ENCODE data around the gene ATP2B3. TPM values are rescaled to one million over a fixed set of nuclear protein-coding genes. Genes with fewer than 3 reads are reported as not detected.

The ATP2B3 gene
- polyA plus RNA-seq, 1 experiment: 0.02 TPM

DNA sequence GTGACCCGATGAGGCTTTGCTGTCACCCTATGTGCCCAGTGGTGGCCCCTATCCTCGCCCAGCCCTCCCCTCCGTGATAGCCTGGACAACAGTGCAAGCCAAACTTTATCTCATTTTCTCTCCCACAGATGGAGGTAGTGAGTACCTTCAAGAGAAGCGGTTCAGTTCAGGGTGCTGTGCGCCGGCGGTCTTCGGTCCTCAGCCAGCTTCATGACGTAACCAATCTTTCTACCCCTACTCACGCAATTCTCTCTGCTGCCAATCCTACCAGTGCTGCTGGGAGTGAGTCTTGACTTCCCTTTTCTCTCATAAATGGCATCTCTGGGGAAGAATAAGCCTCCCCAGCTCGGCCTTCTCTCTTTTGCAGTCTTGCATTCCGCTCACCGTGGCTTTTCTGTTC is 52.0 kb downstream of the ATP2B3 start:
- no peaks in the 10 kb centered on the region; the same call in 1 of the 2 replicates for H3K27me3 ChIP-seq (ENCODE audit: control insufficient read depth, insufficient read depth, low read length)
- H3K36me3 ChIP-seq (ENCODE audit: control insufficient read depth, insufficient read depth, low read length): no peaks in the 10 kb centered on the region
- DNase-seq (ENCODE audit: low read depth): no peak
- POLR2A ChIA-PET: no interaction called here
- H3K4me3 ChIP-seq (ENCODE audit: low read depth, low read length): no peak overlapping the region
- TF ChIP-seq, protein P1, sequence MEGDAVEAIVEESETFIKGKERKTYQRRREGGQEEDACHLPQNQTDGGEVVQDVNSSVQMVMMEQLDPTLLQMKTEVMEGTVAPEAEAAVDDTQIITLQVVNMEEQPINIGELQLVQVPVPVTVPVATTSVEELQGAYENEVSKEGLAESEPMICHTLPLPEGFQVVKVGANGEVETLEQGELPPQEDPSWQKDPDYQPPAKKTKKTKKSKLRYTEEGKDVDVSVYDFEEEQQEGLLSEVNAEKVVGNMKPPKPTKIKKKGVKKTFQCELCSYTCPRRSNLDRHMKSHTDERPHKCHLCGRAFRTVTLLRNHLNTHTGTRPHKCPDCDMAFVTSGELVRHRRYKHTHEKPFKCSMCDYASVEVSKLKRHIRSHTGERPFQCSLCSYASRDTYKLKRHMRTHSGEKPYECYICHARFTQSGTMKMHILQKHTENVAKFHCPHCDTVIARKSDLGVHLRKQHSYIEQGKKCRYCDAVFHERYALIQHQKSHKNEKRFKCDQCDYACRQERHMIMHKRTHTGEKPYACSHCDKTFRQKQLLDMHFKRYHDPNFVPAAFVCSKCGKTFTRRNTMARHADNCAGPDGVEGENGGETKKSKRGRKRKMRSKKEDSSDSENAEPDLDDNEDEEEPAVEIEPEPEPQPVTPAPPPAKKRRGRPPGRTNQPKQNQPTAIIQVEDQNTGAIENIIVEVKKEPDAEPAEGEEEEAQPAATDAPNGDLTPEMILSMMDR (IDR thresholded peaks at IDR 0.05; ENCODE audit: insufficient read depth, low read depth, low read length): no peak
- CTCF ChIA-PET: interaction anchor here (1.1 kb wide), 1 partner anchor 15 kb away, joined by 3 read pairs; no protein-coding TSS in a partner anchor

DNA sequence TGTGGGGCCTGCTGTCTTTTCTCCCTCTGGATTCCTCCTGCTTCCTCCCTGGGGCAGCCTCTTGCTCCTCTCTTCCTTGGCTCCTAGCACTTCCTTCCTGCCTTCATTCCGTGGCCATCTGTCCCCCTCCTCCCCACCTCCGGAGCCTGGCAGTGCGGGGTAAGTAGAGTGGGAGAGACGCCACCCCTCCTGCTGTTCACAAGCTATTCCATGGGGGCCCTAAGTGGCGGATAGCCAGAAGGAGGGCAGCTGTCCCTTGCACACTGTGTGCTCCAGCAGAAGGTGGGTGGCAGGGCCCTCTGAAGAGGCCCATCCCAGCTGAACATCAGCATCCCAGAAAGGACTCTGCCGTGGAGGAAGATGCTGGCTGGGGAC is 54.1 kb downstream of the ATP2B3 start:
- no peak for DNase-seq (ENCODE audit: low read depth)
- Histone ChIP-seq H3K4me3 (ENCODE audit: low read depth, low read length) (no peak overlapping the region), H3K27me3 (ENCODE audit: control insufficient read depth, insufficient read depth, low read length) (no peaks in the 10 kb centered on the region; the same call in 1 of the 2 replicates), H3K36me3 (ENCODE audit: control insufficient read depth, insufficient read depth, low read length) (no peaks in the 10 kb centered on the region)
- TF ChIP-seq, protein P1 (IDR thresholded peaks at IDR 0.05; ENCODE audit: insufficient read depth, low read depth, low read length): no peak
- ChIA-PET POLR2A (no interaction called here), CTCF (no interaction called here)

GRCh38 chrX:153572601-153573000 is 55.2 kb downstream of the ATP2B3 start:
- TF ChIP-seq, protein P1 (IDR thresholded peaks at IDR 0.05; ENCODE audit: insufficient read depth, low read depth, low read length): no peak
- ChIA-PET CTCF (no interaction called here), POLR2A (no interaction called here)
- Histone ChIP-seq H3K4me3 (ENCODE audit: low read depth, low read length) (no peak overlapping the region), H3K36me3 (ENCODE audit: control insufficient read depth, insufficient read depth, low read length) (no peaks in the 10 kb centered on the region), H3K27me3 (ENCODE audit: control insufficient read depth, insufficient read depth, low read length) (no peaks in the 10 kb centered on the region; the same call in 1 of the 2 replicates)
- DNase-seq (ENCODE audit: low read depth): no peak

- POLR2A ChIA-PET: no interaction called here
- TF ChIP-seq, protein P1 (IDR thresholded peaks at IDR 0.05; ENCODE audit: insufficient read depth, low read depth, low read length): no peak
- H3K27me3 ChIP-seq (ENCODE audit: control insufficient read depth, insufficient read depth, low read length): no peaks in the 10 kb centered on the region; the same call in 1 of the 2 replicates
- no peak overlapping the region for H3K4me3 ChIP-seq (ENCODE audit: low read depth, low read length)
- no peak for DNase-seq (ENCODE audit: low read depth)
- H3K36me3 ChIP-seq (ENCODE audit: control insufficient read depth, insufficient read depth, low read length): no peaks in the 10 kb centered on the region
- CTCF ChIA-PET: interaction anchor here (1.6 kb wide), 1 partner anchor 71 kb away, joined by 3 read pairs; no protein-coding TSS in a partner anchor
Measured at GRCh38 chrX:153573984-153574383, 56.5 kb downstream of the ATP2B3 start.

GRCh38 chrX:153576239-153576870 is 58.9 kb downstream of the ATP2B3 start:
- ChIA-PET POLR2A (no interaction called here), CTCF (interaction anchor here (0.8 kb wide), 1 partner anchor 60 kb away, joined by 3 read pairs; no protein-coding TSS in a partner anchor)
- Histone ChIP-seq H3K36me3 (ENCODE audit: control insufficient read depth, insufficient read depth, low read length) (no peaks in the 10 kb centered on the region), H3K4me3 (ENCODE audit: low read depth, low read length) (no peak overlapping the region), H3K27me3 (ENCODE audit: control insufficient read depth, insufficient read depth, low read length) (no peaks in the 10 kb centered on the region)
- TF ChIP-seq, protein P1 (IDR thresholded peaks at IDR 0.05; ENCODE audit: insufficient read depth, low read depth, low read length): no peak
- no peak for DNase-seq (ENCODE audit: low read depth)
